Stimulated activated CD4-positive, alpha-beta T cell treated with anti-CD3 and anti-CD28 coated beads, Interleukin-1b, Interleukin-23, amount 100 ng/mL, for 48 hours (primary cell): ENCODE data around the gene ECI1.
"Not testable (repeated sequence)": the region's sequence is repeated elsewhere in the genome, so short reads cannot be mapped to it uniquely, and the experiment has no call there.

Experiments
- DNase-seq: peaks from one replicate; pipeline ENCODE4 v3.0.0-alpha.2; 2020

Gene ECI1

DNA sequence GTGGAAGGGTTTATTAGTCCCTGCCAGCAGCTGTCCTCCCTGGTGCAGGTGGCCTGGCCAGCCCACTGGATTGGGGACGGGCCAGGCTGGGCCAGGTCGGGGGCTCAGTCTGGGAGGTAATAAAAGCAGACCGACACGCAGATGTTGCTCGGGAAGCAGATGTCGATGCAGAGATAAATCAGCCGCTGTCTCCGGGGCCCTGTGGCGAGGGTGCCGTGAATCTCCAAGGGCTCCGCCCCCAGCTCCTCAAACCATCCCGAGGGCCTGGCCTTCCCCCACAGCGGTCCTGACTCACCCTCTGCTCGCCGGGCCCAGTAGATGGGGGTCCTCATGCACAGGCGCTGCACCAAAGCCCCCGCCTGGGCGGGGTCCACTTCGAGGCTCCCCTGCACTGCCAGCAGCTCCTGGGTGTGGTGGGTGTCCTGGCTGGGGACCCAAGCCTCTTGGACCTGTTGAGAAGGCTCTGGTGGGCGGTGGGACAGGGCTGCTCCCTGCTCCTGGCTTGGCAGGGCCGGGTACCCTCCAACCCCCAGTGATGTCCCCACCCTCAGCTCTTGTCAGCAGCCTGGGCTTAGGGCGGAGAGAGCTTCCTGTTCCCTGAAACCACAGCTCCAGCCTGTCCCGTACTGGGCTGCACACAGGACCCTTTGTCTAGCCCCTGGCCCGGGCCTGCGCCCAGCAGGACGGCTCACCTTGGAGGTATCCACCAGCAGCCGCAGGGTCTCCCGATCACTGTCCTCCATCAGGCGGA, 42.0 kb downstream of the ECI1 start:
- DNase-seq = no peak

DNA sequence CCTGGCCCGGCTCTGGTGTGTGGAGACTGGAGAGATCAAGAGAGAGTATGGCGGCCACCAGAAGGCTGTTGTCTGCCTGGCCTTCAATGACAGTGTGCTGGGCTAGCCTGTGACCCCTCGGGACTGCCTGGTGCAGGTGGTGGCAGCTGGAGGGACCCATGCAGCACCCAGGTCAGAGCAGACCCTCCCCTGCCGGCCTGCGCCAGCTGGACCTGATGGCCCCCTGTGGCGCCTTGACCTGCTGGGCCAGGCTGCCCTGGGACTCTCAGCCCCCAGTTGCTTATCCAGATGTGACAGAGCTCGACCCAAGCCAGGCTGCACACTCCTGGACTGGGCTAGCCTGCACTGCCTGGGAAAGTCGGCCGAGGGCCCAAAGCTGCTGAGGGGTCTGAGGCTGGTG, 42.6 kb downstream of the ECI1 start:
- no peak for DNase-seq

DNA sequence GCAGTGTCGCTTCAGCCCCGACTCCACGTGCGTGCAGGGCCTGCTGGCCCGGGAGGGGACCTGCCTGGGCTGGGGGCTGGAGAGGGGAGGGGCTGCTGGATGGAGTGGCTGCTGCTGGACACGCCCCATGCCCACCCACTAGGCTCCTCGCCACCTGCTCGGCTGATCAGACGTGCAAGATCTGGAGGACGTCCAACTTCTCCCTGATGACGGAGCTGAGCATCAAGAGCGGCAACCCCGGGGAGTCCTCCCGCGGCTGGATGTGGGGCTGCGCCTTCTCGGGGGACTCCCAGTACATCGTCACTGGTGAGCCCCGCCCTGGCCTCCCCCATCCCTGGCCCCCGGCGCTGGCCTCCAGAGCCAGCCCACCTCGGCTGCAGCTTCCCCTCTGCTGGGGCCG, 43.1 kb downstream of the ECI1 start:
- DNase-seq = no peak

DNA sequence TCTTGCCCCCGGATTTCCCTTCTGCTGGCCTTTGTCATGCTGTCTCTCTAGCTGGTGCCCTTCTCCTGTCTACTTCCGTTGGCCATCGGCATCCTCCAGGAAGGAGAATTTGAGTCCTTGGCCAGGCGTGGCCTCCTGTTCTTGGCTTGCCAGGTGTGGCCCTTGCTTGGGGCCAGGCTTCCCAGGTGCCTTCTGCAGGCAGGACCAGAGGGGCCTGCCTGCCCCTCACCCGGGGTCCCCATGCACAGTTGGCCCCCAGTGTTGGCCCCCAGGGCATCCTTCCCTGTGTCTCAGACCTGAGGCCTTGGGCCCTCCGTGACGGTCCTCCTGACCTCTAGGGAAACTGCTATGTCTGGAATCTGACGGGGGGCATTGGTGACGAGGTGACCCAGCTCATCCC, 43.5 kb downstream of the ECI1 start:
- DNase-seq = no peak

DNA sequence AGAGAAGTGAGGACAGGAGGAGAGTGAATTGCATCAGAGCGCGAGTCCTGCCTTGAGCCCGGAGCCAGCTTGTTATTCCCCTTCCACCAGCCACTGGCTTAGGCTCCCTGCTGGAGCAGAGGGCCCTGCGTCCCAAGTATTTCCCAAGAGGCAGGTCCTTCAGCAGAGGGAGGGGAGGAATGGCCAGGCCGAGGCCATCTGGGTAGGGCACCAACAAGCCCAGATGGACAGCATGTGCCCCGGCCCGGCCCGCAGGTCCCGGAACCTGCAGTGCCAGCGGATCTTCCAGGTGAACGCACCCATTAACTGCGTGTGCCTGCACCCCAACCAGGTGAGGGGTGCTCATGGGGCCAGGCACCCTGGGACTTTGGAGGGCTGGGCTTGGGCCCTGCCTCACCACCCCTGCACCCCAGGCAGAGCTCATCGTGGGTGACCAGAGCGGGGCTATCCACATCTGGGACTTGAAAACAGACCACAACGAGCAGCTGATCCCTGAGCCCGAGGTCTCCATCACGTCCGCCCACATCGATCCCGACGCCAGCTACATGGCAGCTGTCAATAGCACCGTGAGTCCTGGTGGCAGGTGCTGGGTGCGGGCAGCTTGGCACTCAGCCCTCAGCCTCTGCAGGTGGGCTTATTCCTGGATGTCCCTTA, 44.5 kb downstream of the ECI1 start:
- DNase-seq = no peak

DNA sequence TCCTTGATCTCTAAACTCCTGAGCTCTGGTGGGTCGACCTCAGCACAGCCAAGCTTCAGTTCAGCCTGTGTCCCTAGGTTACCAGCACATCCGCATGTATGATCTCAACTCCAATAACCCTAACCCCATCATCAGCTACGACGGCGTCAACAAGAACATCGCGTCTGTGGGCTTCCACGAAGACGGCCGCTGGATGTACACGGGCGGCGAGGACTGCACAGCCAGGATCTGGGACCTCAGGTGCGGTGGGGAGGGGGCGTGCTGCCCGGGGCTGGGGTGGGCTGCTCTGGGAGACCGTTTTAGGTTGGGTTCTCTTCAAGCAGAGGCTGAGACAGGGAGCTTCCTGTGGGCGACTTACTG, 45.0 kb downstream of the ECI1 start:
- no peak for DNase-seq

DNA sequence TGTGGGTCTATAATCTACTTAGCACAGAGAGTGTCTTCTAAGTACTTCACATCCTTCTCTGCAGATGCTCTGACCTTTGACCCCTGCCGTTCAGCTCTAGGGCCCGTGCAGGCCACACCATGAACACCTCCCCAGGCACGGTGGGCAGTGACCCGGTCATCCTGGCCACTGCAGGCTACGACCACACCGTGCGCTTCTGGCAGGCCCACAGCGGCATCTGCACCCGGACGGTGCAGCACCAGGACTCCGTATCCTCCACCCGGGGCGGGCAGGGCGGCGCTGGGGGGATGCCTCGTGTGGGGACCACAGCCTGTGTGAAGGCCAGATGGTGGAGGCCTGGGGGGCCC, 45.4 kb downstream of the ECI1 start:
- DNase-seq = no peak

DNA sequence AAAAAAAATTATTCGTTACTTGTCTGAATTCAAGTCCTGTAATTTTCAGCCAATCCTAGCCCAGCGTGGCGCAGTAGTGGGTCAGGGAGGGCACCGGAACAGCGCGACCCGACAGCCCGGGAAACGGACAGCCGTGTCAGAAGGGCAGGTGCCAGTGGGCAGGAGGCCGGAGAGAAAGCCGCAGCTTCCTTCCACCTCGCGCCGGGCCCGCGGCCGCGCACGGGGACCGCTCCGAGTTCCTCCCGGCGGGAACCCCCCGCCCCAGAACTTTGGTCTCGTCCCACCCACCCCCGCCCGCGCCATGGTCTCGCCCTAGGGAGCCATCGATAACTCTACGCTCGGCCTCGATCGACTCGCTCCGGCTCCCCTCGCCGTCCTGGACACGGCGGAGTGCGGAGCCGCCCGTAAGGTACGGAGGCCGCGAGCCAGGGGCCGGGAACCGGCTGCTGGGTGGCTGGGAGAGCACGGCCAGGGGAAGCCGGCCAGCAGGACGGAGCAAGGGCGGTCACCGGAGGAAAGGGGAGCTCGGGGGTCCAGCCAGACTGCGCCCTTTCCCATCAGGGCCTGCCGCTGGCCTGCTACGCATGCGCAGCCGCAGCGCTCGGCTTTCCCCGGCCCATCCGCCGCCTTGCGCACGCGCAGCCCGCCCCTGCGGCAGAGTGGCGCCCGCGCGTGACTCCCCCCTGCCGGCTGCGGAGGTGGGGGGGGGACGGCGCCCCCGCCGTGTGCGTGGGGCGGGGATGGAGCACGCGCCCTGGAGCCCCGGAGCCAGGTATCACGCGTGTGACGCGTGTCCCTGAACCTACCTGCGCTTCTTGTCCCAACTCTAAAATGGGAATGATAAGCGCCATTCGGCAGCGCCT, 46.1 kb downstream of the ECI1 start, which contains the start of gene MLST8:
TSS of gene MLST8 (plus strand) at position 351 of the 863 bp plus-strand sequence. CDS start 632 bp downstream, outside the sequence.
- DNase-seq = peak; percentile 85

DNA sequence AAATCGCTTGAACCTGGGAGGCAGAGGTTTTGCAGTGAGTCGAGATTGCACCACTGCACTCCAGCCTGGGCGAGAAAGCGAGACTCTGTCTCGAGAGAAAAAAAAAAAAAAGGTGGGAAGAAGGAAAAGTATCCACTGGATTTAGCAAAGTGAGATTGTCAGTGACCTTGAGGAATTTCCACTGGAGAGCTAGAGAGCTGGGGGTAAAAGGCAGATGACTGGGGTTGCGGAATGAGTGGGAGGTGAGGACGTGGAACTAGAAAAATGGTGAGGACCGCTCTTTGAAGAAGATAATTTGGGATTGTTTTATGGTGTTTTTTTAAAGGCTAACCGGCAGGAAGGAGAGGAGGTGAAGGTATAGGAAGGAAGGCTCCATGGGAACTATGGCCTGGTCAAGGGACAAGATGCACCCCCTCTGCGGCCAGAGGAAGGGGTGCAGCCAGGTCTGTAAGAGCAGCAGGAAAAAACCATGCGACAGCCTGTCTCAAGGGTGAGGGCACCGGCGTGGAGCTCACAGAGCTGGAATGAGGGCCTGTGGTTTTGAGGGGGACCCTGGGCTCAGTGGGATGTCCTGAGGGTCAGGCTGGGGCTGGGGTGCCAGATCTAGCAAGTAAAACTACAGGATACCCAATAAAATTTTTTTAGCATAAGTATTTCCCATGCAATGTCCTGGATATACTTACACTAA, 46.8 kb downstream of the ECI1 start:
- no peak for DNase-seq

DNA sequence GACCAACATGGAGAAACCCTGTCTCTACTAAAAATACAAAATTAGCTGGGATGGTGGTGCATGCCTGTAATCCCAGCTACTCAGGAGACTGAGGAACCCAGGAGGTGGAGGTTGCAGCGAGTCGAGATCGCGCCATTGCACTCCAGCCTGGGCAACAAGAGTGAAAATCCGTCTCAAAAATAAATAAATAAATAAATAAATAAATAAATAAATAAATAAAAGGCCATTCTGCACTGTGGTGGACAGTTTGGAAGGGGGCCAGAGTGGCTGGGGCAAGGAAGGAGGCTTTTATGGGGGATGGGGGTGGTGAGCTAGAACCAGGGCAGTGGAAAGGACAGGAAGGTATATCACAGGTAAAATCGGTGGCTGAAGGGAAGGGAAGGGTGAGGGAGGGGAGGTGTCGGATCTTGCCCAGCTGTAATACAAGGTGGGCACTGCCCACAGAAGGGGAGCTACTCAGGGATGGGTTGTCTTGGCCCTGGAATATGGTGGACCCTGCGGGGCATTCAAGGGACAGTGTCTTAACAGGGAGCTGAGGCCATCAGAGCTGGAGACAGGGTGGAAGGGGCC, 48.2 kb downstream of the ECI1 start:
- DNase-seq = not testable (repeated sequence)

DNA sequence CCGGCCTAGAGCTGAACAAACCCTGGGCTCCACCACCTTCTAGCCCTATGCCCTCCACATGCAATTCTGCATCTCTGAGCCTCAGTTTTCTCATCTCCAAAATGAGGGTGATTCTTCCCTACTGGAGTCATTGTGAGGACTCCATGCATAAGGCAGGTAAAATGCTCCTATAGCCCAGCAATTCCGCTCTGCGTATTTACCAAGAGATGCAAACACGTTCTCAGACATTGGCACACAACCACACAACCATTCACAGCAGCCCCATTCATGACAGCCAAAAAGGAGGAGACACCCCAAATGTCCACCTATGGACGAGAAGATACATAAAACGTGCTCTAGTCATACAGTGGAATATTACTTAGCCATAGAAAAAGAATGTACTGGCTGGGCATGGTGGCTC, 51.1 kb downstream of the ECI1 start:
- no peak for DNase-seq

DNA sequence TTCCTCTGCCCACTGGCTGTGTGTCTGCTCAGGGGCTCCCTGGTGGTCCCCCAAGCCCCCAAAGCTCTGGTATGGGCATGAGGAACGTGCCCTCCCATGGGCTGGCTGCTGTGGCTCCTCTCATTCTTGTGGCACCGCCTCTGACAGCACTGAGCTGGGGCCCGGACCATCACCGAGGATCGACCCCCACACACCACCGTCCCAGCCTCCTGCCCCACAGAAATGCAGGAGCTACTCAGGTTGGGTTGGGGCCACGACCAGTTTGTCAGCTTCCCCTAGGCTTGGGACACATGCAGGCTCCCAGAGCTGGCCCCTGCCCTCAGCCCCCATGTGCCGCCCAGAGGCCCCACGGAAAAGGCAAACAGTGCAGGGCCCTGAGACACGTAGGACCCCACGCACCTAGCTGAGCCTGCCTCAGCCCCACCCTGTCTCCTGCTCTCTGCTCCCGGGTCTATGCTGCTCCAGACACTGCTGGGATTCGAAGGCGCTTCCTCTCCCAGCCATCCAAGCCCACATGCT, 51.7 kb downstream of the ECI1 start:
- no peak for DNase-seq

DNA sequence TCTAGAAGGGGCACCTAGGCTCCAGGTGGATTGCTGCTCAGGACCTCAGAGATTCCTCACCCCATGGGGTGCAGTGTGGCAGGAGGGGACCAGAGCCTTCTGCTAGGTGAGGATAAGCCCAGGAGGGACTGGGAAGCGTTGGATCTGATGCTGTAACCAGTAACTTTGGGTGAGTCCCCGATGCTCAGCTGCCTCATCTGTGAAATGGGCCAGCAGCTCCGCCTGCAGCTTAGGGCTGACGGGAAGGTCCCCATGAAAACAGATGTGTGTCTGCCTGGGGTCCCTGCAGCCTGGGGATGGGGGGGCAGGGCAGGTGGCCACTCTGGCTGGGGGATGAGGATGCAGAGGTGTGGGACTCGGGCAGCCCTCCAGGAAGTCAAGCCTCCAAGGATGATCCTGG, 52.3 kb downstream of the ECI1 start:
- DNase-seq = no peak

DNA sequence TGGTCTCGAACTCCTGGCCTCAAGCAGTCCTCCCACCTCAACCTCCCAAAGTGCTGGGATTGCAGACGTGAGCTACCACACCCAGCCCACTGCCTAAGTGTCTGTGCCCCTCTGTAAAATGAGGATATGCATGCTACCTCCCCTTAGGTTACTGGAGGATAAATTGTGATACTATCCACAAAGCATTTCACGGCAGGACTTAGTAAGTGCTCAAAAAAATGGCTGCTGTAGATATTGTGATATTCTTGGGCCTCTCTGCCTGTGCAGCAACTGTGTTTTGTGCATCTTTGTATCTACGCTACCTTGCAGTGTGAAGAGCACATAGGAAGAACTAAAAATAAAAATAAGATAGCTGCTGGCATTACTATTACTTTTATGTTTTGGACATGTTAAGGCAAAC, 53.1 kb downstream of the ECI1 start:
- no peak for DNase-seq

DNA sequence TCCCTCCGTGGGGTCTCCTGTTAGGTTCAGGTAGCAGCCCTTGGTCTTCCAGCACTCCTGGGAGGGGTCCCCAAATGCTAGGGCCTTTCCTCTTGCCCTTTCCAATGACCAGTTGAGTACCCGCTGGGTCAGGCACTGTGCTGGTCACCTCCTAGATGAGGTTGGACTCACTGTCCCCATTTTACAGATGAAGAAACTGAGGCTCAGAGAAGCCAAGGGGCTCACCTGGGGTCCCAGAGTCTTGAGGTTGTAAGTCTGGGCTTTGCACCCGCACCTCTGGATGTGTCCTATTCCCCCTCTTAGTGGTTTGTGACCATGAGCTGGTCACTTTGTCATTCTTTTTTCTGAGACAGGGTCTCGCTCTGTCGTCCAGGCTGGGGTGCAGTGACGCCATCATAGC, 53.6 kb downstream of the ECI1 start:
- DNase-seq = no peak

DNA sequence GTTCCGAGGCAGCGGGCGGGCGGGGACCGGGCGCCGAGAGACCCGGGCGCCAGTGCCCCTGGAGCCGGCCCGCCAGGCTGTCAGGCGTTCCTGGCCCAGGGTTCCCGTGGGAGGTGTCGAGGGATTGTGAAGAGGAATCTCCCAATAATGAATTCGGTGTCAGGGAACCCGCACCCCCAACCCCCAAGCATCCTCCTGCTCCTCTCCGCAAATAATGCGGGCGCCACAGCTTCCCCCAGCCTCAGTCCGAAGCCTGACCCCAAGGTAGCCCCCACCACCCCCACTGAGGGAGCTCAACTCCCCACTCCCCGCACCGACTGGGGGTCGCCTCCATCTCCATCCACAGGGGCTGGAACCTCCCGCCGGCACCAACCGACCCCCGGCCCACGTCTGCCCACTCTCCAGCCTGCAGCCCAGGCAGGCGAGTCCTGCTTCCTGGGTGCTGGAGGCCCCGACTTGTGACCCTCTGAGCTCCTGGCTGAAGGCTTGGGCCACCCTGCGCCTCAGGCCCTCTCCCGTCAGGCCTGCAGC, 54.3 kb downstream of the ECI1 start:
- DNase-seq = no peak

DNA sequence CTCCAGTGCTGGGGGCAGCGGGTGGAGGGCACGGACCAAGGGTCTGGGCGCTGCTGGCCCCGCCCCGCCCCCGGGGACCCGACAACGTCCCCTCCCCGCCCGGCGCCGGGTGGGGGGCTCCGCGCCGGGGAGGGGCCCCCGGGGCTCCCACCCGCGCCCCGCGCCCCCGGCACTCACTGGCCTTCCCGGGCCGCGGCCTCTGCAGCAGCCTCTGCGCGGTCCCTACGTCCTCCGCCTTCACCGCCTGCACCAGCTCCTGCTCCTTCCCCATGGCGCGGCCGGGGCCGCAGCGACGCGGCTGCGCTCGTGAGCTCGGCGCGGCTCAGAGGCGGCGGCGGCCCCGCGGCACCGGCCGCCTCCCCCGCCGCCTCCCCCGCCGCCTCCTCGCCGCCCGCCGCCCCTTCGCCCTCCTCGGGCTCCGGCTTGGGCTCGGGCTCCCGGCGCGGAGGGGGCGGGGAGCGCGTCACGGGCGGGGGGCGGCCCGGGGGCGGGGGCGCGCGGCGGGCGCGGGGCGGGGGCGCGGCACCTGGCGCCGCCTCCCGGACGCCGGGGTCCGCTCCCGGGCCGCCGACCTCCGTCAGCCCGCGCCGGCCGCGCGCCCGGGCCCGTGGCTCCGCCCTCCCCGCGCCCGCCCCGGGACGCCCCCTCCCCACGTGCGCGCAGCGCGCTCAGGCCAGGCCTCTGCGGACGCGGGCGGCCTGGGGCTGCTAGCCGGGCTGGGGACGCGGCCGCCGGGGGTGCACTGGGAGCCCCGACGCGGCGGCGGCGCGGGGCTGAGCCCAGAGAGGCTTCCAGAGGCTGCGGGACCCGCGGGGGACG, 55.0 kb downstream of the ECI1 start, which contains the start of gene CASKIN1:
TSS of gene CASKIN1 (minus strand) at position 444 of the 819 bp plus-strand sequence. CDS start at position 271, 173 bp downstream.
- DNase-seq = no peak

DNA sequence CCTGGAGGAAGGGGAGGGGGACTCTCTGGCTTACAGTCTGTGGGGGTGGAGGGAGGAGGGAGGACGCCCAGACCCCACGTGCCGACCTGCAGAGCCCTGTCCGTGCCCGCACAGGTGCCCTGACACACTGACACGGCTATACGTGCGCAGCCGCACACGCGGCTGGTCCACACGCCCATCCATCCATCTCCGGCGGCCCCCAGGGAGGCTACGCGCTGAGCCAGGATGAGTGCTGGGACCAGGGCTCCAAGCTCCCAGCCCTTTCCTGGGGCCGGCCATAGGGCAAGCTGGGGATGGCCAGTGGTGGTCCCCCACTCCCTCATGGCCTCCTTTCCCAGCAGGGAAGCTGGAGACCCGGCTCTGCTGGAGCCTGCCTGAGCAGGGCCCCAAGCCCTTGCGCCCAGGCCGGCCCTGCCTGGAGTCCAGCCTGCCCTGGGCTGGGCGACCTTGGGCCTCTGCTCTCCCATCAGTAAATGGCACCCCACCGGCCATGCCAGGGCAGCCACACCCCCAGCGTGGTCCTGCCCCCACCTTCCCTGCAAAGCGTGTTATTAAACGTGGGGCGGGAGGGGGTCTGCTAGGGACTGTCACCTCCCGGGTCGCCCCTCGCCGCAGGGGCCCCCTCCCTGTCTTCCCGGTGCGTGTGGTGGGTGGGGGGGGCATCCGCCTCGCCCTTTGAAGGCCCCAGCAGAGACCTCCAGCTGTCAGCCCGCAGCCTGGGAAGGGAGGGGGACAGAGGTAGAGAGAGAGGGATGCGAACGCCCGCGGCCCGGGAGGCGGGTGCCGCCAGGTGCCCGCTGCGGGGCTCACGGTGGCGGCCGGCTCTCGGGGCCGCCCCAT, 55.8 kb downstream of the ECI1 start:
- DNase-seq = no peak

DNA sequence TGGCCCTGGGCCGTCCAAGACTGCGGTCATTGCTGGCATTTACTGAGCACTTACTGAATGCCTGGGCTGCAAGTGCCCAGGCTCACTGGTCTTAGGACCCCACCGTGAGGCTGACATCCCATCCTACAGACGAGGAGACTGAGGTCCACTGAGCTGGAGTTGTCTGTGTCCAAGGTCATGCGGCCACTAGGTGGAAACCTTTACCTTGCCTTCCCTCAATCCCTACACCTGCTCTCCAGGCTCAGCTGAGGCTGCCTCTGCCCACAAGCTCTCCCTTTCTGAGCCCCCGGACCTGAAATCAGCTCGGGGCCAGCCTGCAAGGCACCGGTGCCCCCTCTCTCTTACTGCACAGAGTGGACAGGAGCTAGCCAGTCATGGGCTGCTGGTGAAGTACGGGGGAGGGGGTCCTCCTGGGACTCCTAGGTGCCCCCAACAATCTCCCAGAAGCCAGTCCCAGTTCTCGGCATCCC, 56.5 kb downstream of the ECI1 start:
- DNase-seq = peak; percentile 45

DNA sequence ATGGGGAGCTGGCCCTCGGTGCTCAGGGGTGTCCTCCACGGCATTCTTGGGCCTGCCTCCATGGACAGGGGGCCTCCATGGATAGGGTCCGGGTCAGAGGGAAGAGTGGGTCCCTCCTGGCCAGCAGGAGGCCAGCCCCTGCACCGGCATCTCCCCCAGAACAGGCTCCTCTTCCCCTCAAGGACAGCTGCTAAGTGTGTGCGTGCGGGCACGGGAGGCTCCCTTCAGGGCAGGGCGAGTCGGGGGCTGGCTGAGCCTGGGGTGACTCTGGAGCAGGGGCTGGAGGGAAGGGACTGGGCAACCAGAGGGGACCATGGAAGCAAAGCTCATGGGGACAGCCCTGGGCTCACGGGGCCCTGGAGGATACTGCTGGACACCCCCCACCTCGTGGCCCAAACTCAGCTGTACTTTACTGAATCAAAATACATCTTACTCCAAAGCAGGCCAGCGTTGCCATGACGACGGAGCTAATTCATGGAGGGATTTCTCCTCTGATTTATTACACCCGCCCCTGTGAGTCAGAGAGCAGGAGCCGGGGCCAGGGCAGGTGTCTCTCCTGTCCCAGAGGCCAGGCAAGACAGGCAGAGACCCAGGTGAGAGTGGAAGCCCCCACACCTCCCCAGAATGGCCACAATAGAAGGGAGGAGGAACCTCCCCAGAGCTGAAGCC, 57.1 kb downstream of the ECI1 start:
- DNase-seq = no peak
